Fibroblast of gingiva (primary cell): ENCODE measurements around the gene GPATCH2.
"Not testable (repeated sequence)": the region's sequence is repeated elsewhere in the genome, so short reads cannot be mapped to it uniquely, and the experiment has no call there.

Source experiments
- DNase-seq: peaks from one replicate; pipeline ENCODE4 v3.0.0-alpha.2; 2011; ENCODE audit warnings: low read depth

Gene GPATCH2

GRCh38 chr1:217525773-217526490 is 105.0 kb downstream of the GPATCH2 start:
- DNase-seq, result peak; percentile 33

- DNase-seq, result peak; percentile 8
These were observed 105.9 kb downstream of the GPATCH2 start for GRCh38 chr1:217524787-217525520.

- DNase-seq, result not testable (repeated sequence)
These were observed 107.0 kb downstream of the GPATCH2 start for GRCh38 chr1:217523921-217524320.

- DNase-seq, result no peak
These were observed 108.6 kb downstream of the GPATCH2 start for GRCh38 chr1:217522277-217522676.

GRCh38 chr1:217521317-217521716 is 109.6 kb downstream of the GPATCH2 start:
- no peak for DNase-seq

GRCh38 chr1:217506878-217507277 is 124.0 kb downstream of the GPATCH2 start:
- DNase-seq, result no peak

GRCh38 chr1:217498209-217498608 is 132.7 kb downstream of the GPATCH2 start:
- DNase-seq, result no peak

- no peak for DNase-seq
These were observed 135.6 kb downstream of the GPATCH2 start for GRCh38 chr1:217495249-217495648.

- DNase-seq, result no peak
These were observed 136.1 kb downstream of the GPATCH2 start for GRCh38 chr1:217494767-217495166.

- no peak for DNase-seq
These were observed 137.6 kb downstream of the GPATCH2 start for GRCh38 chr1:217493290-217493689.

- no peak for DNase-seq
These were observed 146.0 kb downstream of the GPATCH2 start for GRCh38 chr1:217484871-217485270.

GRCh38 chr1:217482356-217483102 is 148.4 kb downstream of the GPATCH2 start:
- DNase-seq, result peak; percentile 40

- DNase-seq, result no peak
These were observed 152.4 kb downstream of the GPATCH2 start for GRCh38 chr1:217478450-217478849.

GRCh38 chr1:217472915-217473314 is 158.0 kb downstream of the GPATCH2 start:
- DNase-seq, result no peak

GRCh38 chr1:217471403-217471802 is 159.5 kb downstream of the GPATCH2 start:
- no peak for DNase-seq

- DNase-seq, result no peak
These were observed 160.9 kb downstream of the GPATCH2 start for GRCh38 chr1:217469983-217470382.

- no peak for DNase-seq
These were observed 165.8 kb downstream of the GPATCH2 start for GRCh38 chr1:217465102-217465501.

GRCh38 chr1:217462666-217463065 is 168.2 kb downstream of the GPATCH2 start:
- DNase-seq, result no peak

GRCh38 chr1:217462159-217462558 is 168.7 kb downstream of the GPATCH2 start:
- DNase-seq, result no peak

GRCh38 chr1:217457016-217457415 is 173.9 kb downstream of the GPATCH2 start:
- no peak for DNase-seq

GRCh38 chr1:217456261-217456660 is 174.6 kb downstream of the GPATCH2 start:
- no peak for DNase-seq

GRCh38 chr1:217453816-217454215 is 177.1 kb downstream of the GPATCH2 start:
- no peak for DNase-seq

- no peak for DNase-seq
These were observed 181.5 kb downstream of the GPATCH2 start for GRCh38 chr1:217449370-217449769.
